ENCODE results near the gene CREBBP.

Gene CREBBP

GRCh38 chr16:3857189-3858043 lies 23.1 kb downstream of the CREBBP start:
- Mint-ChIP-seq H3K27me3 (ENCODE audit: low read depth) (no peaks in the 10 kb centered on the region), H3K9me3 (no peaks in the 10 kb centered on the region), H3K27ac (peak overlapping the region; percentile 48 to 77 (median 69)), H3K4me1 (peaks cover 65% of the 10 kb centered on the region), H3K4me3 (peak overlapping the region in 2 of 3 experiments; percentile 14 to 18), H3K36me3 (ENCODE audit: low read depth) (peaks cover 14% of the 10 kb centered on the region)
- TF ChIP-seq, protein P1, sequence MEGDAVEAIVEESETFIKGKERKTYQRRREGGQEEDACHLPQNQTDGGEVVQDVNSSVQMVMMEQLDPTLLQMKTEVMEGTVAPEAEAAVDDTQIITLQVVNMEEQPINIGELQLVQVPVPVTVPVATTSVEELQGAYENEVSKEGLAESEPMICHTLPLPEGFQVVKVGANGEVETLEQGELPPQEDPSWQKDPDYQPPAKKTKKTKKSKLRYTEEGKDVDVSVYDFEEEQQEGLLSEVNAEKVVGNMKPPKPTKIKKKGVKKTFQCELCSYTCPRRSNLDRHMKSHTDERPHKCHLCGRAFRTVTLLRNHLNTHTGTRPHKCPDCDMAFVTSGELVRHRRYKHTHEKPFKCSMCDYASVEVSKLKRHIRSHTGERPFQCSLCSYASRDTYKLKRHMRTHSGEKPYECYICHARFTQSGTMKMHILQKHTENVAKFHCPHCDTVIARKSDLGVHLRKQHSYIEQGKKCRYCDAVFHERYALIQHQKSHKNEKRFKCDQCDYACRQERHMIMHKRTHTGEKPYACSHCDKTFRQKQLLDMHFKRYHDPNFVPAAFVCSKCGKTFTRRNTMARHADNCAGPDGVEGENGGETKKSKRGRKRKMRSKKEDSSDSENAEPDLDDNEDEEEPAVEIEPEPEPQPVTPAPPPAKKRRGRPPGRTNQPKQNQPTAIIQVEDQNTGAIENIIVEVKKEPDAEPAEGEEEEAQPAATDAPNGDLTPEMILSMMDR (IDR thresholded peaks at IDR 0.05; ENCODE audit: unreplicated experiment in 3 of 3) = no peak

DNA sequence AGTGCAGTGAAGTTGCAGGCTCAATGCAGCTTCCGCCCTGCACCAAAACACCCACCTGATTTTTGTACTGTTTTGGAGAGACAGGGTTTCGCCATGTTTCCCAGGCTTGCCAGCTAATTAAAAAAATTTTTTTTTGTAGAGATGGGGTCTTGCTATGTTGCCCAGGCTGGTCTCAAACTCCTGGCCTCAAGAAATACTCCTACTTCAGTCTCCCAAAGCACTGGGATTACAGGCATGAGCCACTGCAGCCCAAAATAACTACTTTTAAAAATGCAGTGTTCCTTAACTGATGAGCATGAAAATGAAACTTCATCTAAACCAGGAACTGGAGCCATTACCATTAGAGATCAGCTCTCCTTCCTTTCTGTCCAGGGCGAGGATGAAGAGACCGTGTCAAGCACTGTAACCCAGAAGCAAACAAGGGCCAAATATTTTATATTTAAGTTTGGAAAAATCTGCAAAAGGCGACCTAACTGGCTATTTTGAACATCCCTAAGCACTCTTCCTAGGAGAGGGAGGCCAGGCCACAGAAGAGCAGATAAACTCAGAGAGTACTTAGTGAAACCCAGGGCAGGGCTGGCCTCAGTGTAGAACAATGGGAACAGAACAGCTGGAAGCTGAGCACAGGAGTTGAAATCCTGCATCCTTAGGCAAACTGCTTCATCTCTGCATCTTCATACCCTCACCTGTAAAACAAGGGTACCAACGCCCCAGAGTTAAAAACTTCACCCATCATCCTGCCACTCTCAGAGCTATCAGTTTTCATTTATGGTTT lies 24.0 kb downstream of the CREBBP start:
- H3K27me3 Mint-ChIP-seq (ENCODE audit: low read depth) = no peaks in the 10 kb centered on the region
- H3K36me3 Mint-ChIP-seq (ENCODE audit: low read depth) = peaks cover 14% of the 10 kb centered on the region
- no peaks in the 10 kb centered on the region for H3K9me3 Mint-ChIP-seq
- peak overlapping the region in 2 of 3 experiments; percentile 48 to 77 for H3K27ac Mint-ChIP-seq
- peaks cover 57% of the 10 kb centered on the region for H3K4me1 Mint-ChIP-seq
- H3K4me3 Mint-ChIP-seq = no peak overlapping the region
- TF ChIP-seq, protein P1 (IDR thresholded peaks at IDR 0.05; ENCODE audit: unreplicated experiment in 3 of 3) = no peak

DNA sequence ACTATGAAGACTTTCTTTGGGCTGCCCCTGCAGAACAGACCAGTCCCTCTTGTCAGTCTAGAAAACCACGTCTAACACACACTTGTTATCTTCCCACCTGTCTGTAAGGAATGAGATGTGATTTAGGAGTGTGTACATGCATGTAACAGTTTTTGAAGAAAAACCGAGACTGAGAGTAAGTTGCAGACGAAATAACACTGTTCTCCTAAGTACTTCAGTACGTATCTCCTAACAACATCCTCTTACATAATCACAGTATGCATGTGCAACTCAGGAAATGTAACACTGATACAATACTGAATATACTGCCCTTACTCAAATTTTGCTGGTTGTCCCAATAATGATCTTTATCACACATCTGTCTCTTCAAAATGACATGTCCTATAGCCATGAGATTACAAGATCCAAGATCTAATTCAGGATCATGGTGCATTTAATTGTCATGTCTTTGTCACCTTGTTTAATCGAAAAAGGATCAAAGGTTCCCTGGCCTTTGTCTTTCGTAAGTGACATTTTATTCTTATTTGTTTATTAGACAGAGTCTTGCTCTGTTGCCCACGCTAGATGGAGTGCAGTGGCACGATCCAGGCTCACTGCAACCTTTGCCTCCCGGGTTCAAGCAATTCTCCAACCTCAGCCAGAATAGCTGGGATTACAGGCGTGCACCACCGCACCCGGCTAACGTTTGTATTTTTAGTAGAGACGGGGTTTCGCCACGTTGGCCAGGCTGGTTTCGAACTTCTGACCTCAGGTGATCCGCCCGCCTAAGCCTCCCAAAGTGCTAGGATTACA lies 25.6 kb downstream of the CREBBP start:
- peak overlapping the region; percentile 4 to 12 (median 9) for H3K27ac Mint-ChIP-seq
- TF ChIP-seq, protein P1 (IDR thresholded peaks at IDR 0.05; ENCODE audit: unreplicated experiment in 3 of 3) = no peak
- no peaks in the 10 kb centered on the region for H3K9me3 Mint-ChIP-seq
- no peaks in the 10 kb centered on the region for H3K27me3 Mint-ChIP-seq (ENCODE audit: low read depth)
- H3K36me3 Mint-ChIP-seq (ENCODE audit: low read depth) = peaks cover 14% of the 10 kb centered on the region
- H3K4me3 Mint-ChIP-seq = no peak overlapping the region
- peaks cover 50% of the 10 kb centered on the region for H3K4me1 Mint-ChIP-seq

DNA sequence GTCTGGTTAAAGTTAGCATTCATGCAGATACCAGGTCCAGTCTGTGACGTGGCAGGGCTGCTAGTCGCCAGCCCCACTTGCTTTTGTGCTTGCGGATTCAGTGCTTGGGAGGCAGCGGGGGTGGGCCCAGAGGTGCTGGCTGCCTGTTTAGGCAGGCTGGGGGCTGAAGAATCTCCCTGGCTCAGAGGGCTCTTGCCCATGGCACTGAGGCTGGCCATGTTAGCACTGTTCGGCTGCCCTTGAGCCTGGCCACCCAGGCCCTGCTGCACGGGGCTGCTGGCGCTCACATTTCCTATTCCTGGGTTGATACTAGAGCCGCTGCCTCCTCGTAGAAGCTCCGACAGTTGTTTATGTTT lies 30.0 kb downstream of the CREBBP start:
- no peaks in the 10 kb centered on the region for H3K27me3 Mint-ChIP-seq (ENCODE audit: low read depth)
- no peaks in the 10 kb centered on the region for H3K9me3 Mint-ChIP-seq
- no peak overlapping the region for H3K4me3 Mint-ChIP-seq
- no peak overlapping the region for H3K27ac Mint-ChIP-seq
- TF ChIP-seq, protein P1 (IDR thresholded peaks at IDR 0.05; ENCODE audit: unreplicated experiment in 3 of 3) = no peak
- H3K36me3 Mint-ChIP-seq (ENCODE audit: low read depth) = peaks cover 46% of the 10 kb centered on the region
- H3K4me1 Mint-ChIP-seq = peaks cover 43% of the 10 kb centered on the region

- peaks cover 50% of the 10 kb centered on the region for H3K36me3 Mint-ChIP-seq (ENCODE audit: low read depth)
- no peak overlapping the region for H3K27ac Mint-ChIP-seq
- H3K9me3 Mint-ChIP-seq = no peaks in the 10 kb centered on the region
- peaks cover 44% of the 10 kb centered on the region for H3K4me1 Mint-ChIP-seq
- no peaks in the 10 kb centered on the region for H3K27me3 Mint-ChIP-seq (ENCODE audit: low read depth)
- H3K4me3 Mint-ChIP-seq = no peak overlapping the region
- TF ChIP-seq, protein P1 (IDR thresholded peaks at IDR 0.05; ENCODE audit: unreplicated experiment in 3 of 3) = no peak
Measured at GRCh38 chr16:3849751-3850543, 30.6 kb downstream of the CREBBP start.
